Endothelial cell of umbilical vein (primary cell): ENCODE data around the gene PXK.

Experiments used
- EZH2 ChIP-seq: IDR thresholded peaks from 2 replicates; pipeline ENCODE4 v1.6.1; 2012; ENCODE audit warnings: borderline replicate concordance, low read depth, mild to moderate bottlenecking, moderate library complexity, low read length, inconsistent platforms; ENCODE audit not compliant: severe bottlenecking
- FOS ChIP-seq: IDR thresholded peaks from 2 replicates; pipeline ENCODE4 v1.6.1; 2011; ENCODE audit warnings: mild to moderate bottlenecking, low read length, moderate library complexity, borderline replicate concordance; ENCODE audit not compliant: insufficient read depth
- JUN ChIP-seq: IDR thresholded peaks from 2 replicates; pipeline ENCODE4 v1.6.1; 2011; ENCODE audit warnings: borderline replicate concordance, low read depth; ENCODE audit not compliant: insufficient read length, insufficient read depth
- MAX ChIP-seq: IDR thresholded peaks from 2 replicates; pipeline ENCODE4 v1.6.1; 2011; ENCODE audit not compliant: insufficient read depth, insufficient read length
- MYC ChIP-seq: IDR thresholded peaks from one replicate; pipeline ENCODE4 v1.6.1; 2011; ENCODE audit warnings: mild to moderate bottlenecking, low read depth, low read length
- POLR2A ChIP-seq: IDR thresholded peaks from 2 replicates; pipeline ENCODE4 v1.6.1; 2012; ENCODE audit warnings: low read depth, mild to moderate bottlenecking, control low read depth, low read length
- POLR2AphosphoS5 ChIP-seq: IDR thresholded peaks from 2 replicates; pipeline ENCODE4 v1.6.1; 2012; ENCODE audit warnings: low read depth, mild to moderate bottlenecking, control low read depth, low read length, moderate library complexity; ENCODE audit not compliant: insufficient read depth
- TF ChIP-seq, protein P1 (sequence below), 2 donors: IDR thresholded peaks; 1 replicate in 1 of 2; 2 replicates in 1 of 2; pipeline ENCODE4 v1.5.1; 2011; ENCODE audit warnings: low read length in 2 of 2, mild to moderate bottlenecking in 2 of 2, moderate library complexity in 2 of 2, control low read depth in 1 of 2, inconsistent platforms in 1 of 2, low read depth in 1 of 2; ENCODE audit not compliant: insufficient read depth in 1 of 2; ENCODE audit errors: extremely low read depth in 1 of 2

- TF ChIP-seq, protein P1, sequence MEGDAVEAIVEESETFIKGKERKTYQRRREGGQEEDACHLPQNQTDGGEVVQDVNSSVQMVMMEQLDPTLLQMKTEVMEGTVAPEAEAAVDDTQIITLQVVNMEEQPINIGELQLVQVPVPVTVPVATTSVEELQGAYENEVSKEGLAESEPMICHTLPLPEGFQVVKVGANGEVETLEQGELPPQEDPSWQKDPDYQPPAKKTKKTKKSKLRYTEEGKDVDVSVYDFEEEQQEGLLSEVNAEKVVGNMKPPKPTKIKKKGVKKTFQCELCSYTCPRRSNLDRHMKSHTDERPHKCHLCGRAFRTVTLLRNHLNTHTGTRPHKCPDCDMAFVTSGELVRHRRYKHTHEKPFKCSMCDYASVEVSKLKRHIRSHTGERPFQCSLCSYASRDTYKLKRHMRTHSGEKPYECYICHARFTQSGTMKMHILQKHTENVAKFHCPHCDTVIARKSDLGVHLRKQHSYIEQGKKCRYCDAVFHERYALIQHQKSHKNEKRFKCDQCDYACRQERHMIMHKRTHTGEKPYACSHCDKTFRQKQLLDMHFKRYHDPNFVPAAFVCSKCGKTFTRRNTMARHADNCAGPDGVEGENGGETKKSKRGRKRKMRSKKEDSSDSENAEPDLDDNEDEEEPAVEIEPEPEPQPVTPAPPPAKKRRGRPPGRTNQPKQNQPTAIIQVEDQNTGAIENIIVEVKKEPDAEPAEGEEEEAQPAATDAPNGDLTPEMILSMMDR (IDR thresholded peaks at IDR 0.05; ENCODE audit: extremely low read depth in 1 of 2, insufficient read depth in 1 of 2, low read depth in 1 of 2, low read length in 2 of 2) = no peak
- TF ChIP-seq FOS = no peak
- no peak for TF ChIP-seq POLR2AphosphoS5
- TF ChIP-seq EZH2 = no peak
- no peak for TF ChIP-seq POLR2A
- TF ChIP-seq MAX = no peak
- TF ChIP-seq JUN = no peak
- TF ChIP-seq MYC = no peak
Measured at GRCh38 chr3:58361866-58362265, 29.2 kb downstream of the PXK start.
